MM.1S (cell line): ENCODE data around the gene SUGT1.

ENCODE experiments used
- DNase-seq: peaks from one replicate; pipeline ENCODE4 v3.0.0-alpha.2; 2015
- H2AFZ ChIP-seq: fragments of 300-600 bp; sonication (generic); 2 replicates; pipeline ENCODE4 v1.6.0; 2016; ENCODE audit warnings: antibody characterized with exemption, low read length
- H3F3A ChIP-seq: fragments of 300-600 bp; sonication (generic); 2 replicates; pipeline ENCODE4 v1.6.1; 2016; ENCODE audit warnings: mild to moderate bottlenecking, antibody characterized with exemption, low read length, moderate library complexity, mixed read lengths; ENCODE audit not compliant: insufficient read depth
- H3K27ac ChIP-seq: fragments of 300-600 bp; sonication (generic); 2 replicates; pipeline ENCODE4 v1.5.1; 2016; ENCODE audit warnings: mild to moderate bottlenecking, low read length
- H3K27me3 ChIP-seq: fragments of 300-600 bp; sonication (generic); replicated peaks from 2 replicates; pipeline ENCODE4 v1.6.0; 2016; ENCODE audit warnings: low read length; ENCODE audit not compliant: insufficient read depth
- H3K36me3 ChIP-seq: fragments of 300-600 bp; sonication (generic); replicated peaks from 2 replicates; pipeline ENCODE4 v1.6.1; 2016; ENCODE audit warnings: mild to moderate bottlenecking, low read length, mixed read lengths; ENCODE audit not compliant: insufficient read depth
- H3K4me1 ChIP-seq: fragments of 300-600 bp; sonication (generic); 2 replicates; pipeline ENCODE4 v1.6.1; 2016; ENCODE audit warnings: low read length, mixed read lengths
- H3K4me2 ChIP-seq: fragments of 300-600 bp; sonication (generic); 2 replicates; pipeline ENCODE4 v1.6.0; 2016; ENCODE audit warnings: low read depth, low read length
- H3K4me3 ChIP-seq: fragments of 300-600 bp; sonication (generic); 2 replicates; pipeline ENCODE4 v1.5.1; 2016; ENCODE audit warnings: low read length, mixed read lengths
- H3K79me2 ChIP-seq: fragments of 300-600 bp; sonication (generic); 2 replicates; pipeline ENCODE4 v1.6.1; 2016; ENCODE audit warnings: mixed run types, low read length, mixed read lengths
- H3K9ac ChIP-seq: fragments of 300-600 bp; sonication (generic); 2 replicates; pipeline ENCODE4 v1.6.1; 2016; ENCODE audit warnings: low read length, mixed read lengths
- H3K9me2 ChIP-seq: fragments of 300-600 bp; sonication (generic); replicated peaks from 2 replicates; pipeline ENCODE4 v1.6.1; 2016; ENCODE audit warnings: mild to moderate bottlenecking, low read length, mixed read lengths; ENCODE audit not compliant: insufficient read depth
- H3K9me3 ChIP-seq: fragments of 300-600 bp; sonication (generic); replicated peaks from 2 replicates; pipeline ENCODE4 v1.6.1; 2016; ENCODE audit warnings: mild to moderate bottlenecking, low read length, mixed read lengths; ENCODE audit not compliant: insufficient read depth
- H4K20me1 ChIP-seq: fragments of 300-600 bp; sonication (generic); 2 replicates; pipeline ENCODE4 v1.6.1; 2016; ENCODE audit warnings: mild to moderate bottlenecking, low read length, moderate library complexity, mixed read lengths; ENCODE audit not compliant: insufficient read depth
- CTCF ChIP-seq: fragments of 300-600 bp; sonication (generic); IDR thresholded peaks from 2 replicates; pipeline ENCODE4 v1.5.1; 2016; ENCODE audit warnings: antibody characterized with exemption, low read length, mixed read lengths
- EZH2 ChIP-seq: fragments of 300-600 bp; sonication (generic); optimal IDR thresholded peaks from 2 replicates; pipeline ENCODE3; 2017; ENCODE audit warnings: low read depth, mild to moderate bottlenecking, antibody characterized with exemption, low read length, mixed read lengths
- EZH2phosphoT487 ChIP-seq: fragments of 300-600 bp; sonication (generic); IDR thresholded peaks from 2 replicates; pipeline ENCODE4 v1.6.1; 2018; ENCODE audit warnings: antibody characterized with exemption, low read length

The SUGT1 gene

GRCh38 chr13:52749419-52749818, 96.8 kb downstream of the SUGT1 start:
- DNase-seq: no peak

More at GRCh38 chr13:52749419-52749818, 96.8 kb downstream of the SUGT1 start:
- Histone ChIP-seq H3K27ac (no peak overlapping the region), H3K4me3 (no peak overlapping the region), H4K20me1 (no peaks in the 10 kb centered on the region), H3K4me2 (no peak overlapping the region), H3K79me2 (no peaks in the 10 kb centered on the region), H3K9ac (no peak overlapping the region), H3F3A (no peaks in the 10 kb centered on the region), H2AFZ (no peak overlapping the region), H3K27me3 (no peaks in the 10 kb centered on the region), H3K9me3 (no peaks in the 10 kb centered on the region), H3K4me1 (no peaks in the 10 kb centered on the region), H3K36me3 (no peaks in the 10 kb centered on the region), H3K9me2 (no peaks in the 10 kb centered on the region)
- TF ChIP-seq EZH2phosphoT487 (no peak), EZH2 (no peak), CTCF (no peak)
